NCI-H2227 (cell line): ENCODE results near the gene STAT4.

Source experiments
- DNase-seq: peaks from one replicate; lab custom pipeline; 2025; ENCODE audit not compliant: unreplicated experiment; lab: John Stamatoyannopoulos, UW

The STAT4 gene

GRCh38 chr2:191149391-191149790 is 1.4 kb downstream of the STAT4 start:
- no peak for DNase-seq

GRCh38 chr2:191148791-191149190 is 2.0 kb downstream of the STAT4 start:
- no peak for DNase-seq

DNA sequence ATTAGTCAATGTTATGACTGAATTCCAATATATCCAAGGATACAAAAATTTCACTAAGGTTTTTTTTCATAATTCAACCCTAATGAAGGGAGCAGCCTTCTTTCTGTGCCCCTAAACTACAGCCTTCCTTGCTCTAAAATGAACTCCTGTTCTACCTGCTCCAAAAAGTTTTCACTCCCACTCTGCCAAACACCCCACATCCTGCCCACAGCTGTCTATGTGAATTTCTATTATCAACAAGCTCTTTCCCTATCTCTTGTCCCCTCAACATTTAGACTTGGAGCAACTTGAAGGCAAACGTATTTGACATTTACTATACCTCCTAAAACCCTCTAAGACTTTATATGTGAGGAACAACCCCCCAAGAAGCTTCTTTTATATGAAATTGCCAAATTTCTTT is 2.5 kb downstream of the STAT4 start:
- DNase-seq: no peak

GRCh38 chr2:191145769-191146471 is 4.9 kb downstream of the STAT4 start:
- DNase-seq: no peak

DNA sequence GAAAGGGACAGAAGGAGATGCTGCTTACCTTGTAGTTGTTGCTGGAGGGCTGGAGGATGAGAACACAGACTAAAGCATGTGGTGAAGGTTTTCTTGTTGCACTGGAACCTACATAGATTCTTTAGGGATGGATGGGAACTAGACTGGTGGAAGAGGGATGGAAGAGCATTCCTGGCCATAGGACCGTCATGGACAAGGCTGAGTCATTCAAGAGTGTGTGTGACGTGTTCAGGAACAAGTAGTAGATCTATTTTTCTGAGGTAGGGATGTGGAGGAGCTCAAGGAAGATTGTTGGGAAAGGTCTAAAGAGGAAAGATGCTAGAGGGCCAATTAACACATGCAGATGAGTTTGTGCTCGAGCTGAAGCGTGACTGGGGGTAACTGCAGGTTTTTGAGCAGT is 6.6 kb downstream of the STAT4 start:
- DNase-seq: no peak

DNA sequence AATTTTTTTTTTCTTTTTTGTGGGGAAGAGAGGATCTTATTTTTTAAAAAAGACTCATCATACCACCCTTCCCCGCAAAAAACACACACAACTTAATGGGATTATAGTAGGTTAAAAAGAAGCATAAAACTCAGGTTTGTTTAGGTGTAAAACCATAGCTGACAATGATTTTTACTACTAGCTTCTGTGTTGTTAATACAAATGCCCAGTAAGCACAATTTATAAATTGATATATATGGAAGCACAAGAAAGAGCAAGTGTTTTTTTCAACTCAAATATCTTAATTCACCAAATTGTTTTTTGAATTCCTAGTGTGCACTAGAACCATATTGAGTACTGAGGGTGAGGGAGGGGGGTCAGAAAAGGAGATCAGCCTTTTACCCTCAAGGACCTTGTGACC is 7.0 kb downstream of the STAT4 start:
- no peak for DNase-seq

GRCh38 chr2:191128911-191129304 is 21.9 kb downstream of the STAT4 start:
- DNase-seq: no peak

- no peak for DNase-seq
Measured at GRCh38 chr2:191128172-191128910, 22.5 kb downstream of the STAT4 start.

DNA sequence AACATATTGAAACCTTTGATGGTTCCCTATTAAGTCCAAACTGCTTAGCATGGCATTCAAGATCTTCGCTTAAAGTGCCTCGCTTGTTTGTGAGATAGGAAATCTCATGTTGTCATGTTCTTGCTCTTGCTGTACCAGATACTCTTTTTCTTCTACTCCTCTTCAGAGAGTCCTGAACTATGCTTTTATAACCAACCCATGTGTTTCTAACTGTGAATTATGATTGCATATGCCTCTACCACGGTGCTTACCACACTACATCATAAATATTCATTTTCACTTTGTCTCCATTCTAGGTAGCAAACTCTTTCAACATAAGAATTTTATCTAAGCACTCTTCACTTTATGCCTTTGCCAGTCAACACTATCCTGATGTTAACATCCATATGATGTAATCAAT is 23.6 kb downstream of the STAT4 start:
- no peak for DNase-seq

DNA sequence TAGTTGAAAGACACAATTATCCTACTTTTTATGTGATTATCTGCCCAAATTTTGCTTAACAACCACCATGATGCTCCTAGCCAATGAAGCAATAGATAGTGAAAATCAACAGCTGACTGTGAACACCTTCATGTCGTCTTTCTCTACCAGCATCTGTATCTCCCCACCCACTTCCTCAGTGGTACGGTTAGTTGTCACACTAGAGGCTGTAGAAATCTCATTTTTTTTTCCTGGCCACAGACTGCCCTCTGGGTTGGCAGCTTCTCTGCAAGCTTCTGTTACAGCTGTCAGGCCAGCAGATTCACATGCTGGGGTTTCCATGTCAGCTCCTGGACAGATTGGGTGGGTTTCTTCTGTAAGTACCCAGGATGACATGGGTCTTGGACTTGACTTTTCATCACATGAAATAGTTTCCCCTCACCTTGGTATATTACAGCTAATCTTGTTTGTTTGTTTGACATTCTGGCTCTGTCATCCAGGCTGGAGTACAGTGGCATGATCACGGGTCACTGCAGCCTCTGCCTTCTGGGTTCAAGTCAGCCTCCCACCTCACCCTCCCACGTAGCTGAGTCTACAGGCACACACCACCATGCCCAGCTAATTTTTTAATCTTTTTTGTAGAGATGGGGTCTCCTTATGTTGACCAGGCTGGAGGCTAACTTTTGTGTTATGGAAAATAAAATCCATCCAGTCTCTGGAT is 24.3 kb downstream of the STAT4 start:
- DNase-seq: no peak

- DNase-seq: no peak
Measured at GRCh38 chr2:191125646-191126045, 25.1 kb downstream of the STAT4 start.

DNA sequence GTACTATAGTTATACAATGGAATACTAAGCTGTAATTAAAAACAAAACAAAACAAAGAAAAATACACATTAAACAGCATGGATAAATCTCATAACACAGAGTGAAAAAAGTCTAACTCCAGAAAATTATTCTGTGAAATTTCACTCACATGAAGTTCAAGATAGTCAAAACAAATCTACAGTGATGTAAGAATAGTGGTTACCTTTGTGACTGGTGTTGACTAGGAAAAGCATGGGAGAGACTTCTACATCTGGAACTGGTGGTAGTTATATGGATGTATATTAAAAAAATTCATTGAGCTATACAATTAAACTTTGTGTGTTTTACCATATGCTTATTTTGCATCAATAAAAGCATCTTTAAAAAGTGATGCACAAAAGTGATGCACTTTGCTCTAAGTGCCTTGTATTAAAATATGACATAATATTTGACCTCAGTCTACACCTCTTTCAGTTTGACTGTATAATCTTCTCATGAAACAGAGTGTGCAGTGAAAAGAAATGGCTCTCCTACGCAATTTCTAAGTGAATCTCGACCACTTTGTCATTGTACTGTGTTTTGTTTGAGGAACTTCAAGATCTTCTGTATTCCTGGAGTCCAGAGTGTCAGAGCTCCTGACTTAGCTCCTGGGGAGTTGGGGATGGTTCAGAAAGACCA is 28.0 kb downstream of the STAT4 start:
- no peak for DNase-seq

DNA sequence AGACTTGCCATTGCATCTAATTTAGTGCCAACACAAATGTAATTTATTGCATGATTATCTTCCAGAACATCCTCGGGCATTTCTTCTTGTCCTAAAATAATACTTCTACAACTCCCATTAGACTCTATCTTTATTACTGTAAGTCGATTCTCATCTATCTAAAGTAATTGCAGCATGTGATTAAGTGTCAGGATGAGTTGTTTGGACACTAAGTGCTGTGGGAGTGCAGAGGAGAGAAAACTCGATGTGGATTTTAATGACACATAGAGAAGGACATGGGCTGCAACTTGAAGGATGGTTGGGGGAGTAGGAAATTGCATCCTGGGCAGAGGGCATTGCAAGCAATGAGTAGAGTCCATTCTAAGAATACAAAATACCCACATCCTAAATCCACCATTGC is 33.5 kb downstream of the STAT4 start:
- no peak for DNase-seq

DNA sequence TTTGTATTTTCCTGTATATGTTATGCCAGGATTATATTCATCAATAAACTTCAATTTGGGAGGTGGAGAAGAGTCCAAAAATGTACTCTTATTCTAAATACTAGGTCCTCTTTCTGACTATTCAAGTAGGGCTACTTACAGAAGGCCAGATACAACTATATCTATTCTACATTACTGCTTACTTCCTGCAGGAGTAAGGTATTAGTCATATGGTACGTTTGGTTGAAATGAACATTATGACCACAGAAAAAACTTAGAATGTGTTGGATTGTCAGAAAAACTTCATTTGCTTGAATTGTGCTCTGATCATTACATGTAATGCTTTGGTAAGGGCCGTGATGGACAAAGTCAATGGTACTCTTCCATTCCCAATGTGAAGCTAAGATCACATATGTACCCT is 35.0 kb downstream of the STAT4 start:
- no peak for DNase-seq

- DNase-seq: no peak
Measured at GRCh38 chr2:191115391-191115790, 35.4 kb downstream of the STAT4 start.

DNA sequence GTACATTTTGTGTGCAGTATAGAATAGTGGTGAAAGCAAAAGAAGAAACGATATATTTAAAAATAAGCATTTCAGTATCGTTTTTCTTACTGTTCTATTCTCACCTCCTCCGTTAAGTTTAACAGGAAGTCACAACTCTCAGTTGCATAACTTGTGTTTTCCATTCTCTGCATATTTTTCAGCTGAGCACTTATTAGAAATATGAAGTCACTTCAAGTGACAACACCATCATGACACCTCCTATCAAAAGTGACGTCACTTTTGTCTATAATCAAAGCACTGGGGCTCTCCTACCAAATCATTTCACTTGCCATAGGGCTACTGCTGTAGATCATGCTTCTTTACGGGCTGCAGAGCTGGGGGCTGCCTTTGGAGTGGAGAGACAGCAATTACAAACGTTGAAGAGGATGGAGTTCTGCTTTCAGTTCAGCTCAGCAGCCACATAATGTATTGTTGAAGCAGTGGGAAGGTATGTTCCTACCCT is 36.3 kb downstream of the STAT4 start:
- DNase-seq: no peak

GRCh38 chr2:191113761-191114160 is 37.0 kb downstream of the STAT4 start:
- no peak for DNase-seq

DNA sequence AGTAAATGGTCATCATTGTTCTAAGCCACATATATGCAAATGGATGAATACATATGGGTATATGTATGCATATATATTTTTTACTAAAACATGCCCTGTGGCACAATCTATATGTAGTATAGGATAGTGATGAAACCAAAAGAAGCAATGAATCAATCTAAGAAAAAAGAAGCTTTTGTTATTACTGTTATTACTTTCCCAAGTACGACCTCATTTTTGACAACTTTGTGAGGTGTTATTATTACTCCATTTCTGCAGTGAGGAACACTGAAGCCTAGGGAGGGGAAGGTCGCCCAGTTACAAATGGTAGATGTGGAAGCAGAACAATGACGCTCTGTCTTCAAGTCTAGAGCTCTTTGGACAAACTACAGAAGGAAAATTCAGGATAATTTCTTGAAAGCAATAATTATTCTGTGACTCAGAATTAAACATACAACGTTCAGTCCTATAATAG is 38.3 kb downstream of the STAT4 start:
- DNase-seq: no peak

- DNase-seq: no peak
Measured at GRCh38 chr2:191109888-191110287, 40.9 kb downstream of the STAT4 start.

- DNase-seq: no peak
Measured at GRCh38 chr2:191108331-191108730, 42.5 kb downstream of the STAT4 start.

GRCh38 chr2:191105082-191105481 is 45.7 kb downstream of the STAT4 start:
- DNase-seq: no peak
